Measurements from ENCODE around the gene ANKRD50.

- TF ChIP-seq TAF1 (IDR thresholded peaks at IDR 0.05; ENCODE audit: control insufficient read depth, extremely low read depth, insufficient read depth, low read length, severe bottlenecking) = no peak
- no peak for TF ChIP-seq EZH2 (IDR thresholded peaks at IDR 0.05; ENCODE audit: borderline replicate concordance, low read depth, low read length)
- TF ChIP-seq HNRNPK (IDR thresholded peaks at IDR 0.05; ENCODE audit: low read depth, low read length, poor library complexity, severe bottlenecking) = no peak
- TF ChIP-seq ARID3A (IDR thresholded peaks at IDR 0.05; ENCODE audit: borderline replicate concordance, low read depth, low read length) = no peak
- no peak for TF ChIP-seq ZBTB40 (IDR thresholded peaks at IDR 0.05)
- no peak for TF ChIP-seq ZBTB40 (CRISPR knock-in tag; IDR thresholded peaks at IDR 0.05)
- TF ChIP-seq BRF2 (IDR thresholded peaks at IDR 0.05; ENCODE audit: borderline replicate concordance, insufficient read depth, insufficient read length) = no peak
- TF ChIP-seq ETV6 (IDR thresholded peaks at IDR 0.05; ENCODE audit: borderline replicate concordance in 1 of 2, low read depth in 2 of 2, low read length in 1 of 2) = no peak
- no peak for TF ChIP-seq ETV6 (CRISPR knock-in tag; IDR thresholded peaks at IDR 0.05; ENCODE audit: borderline replicate concordance)
- TF ChIP-seq CTCF (IDR thresholded peaks at IDR 0.05 in 2 of 3, conservative IDR thresholded peaks at IDR 0.05 in 1 of 3; ENCODE audit: insufficient read depth in 2 of 3, low read depth in 1 of 3, low read length in 3 of 3) = no peak
- no peak for TF ChIP-seq HMG20B (CRISPR knock-in tag; IDR thresholded peaks at IDR 0.05)
- no peak for TF ChIP-seq CGGBP1 (CRISPR knock-in tag; IDR thresholded peaks at IDR 0.05)
These were observed 28.0 kb upstream of the ANKRD50 start for GRCh38 chr4:124740501-124740900.
